Activated T-helper 1 cell treated with anti-CD3 and anti-CD28 coated beads, Interleukin-12 subunit alpha, Interleukin-12 subunit beta, Interleukin-2, Interleukin-4 antibody, amounts not matched to agents 30 ng/mL and 10 ng/mL and 1 ng/mL, durations not matched to agents 14 hours and 24 hours and 36 hours (primary cell): Measurements from ENCODE around the gene GALNT18. TPM values are rescaled to one million over a fixed set of nuclear protein-coding genes. Genes with fewer than 3 reads are reported as not detected.

ENCODE experiments used
- DNase-seq: peaks from one replicate; pipeline ENCODE4 v3.0.0; 2021; ENCODE audit warnings: low spot score
- H3K27ac Mint-ChIP-seq: one replicate; pipeline ENCODE4 v1.8.0; 2021; ENCODE audit warnings: mild to moderate bottlenecking, mixed read lengths
- H3K27me3 Mint-ChIP-seq: one replicate; pipeline ENCODE4 v1.8.0; 2022; ENCODE audit warnings: mild to moderate bottlenecking, moderate library complexity, mixed read lengths; ENCODE audit not compliant: insufficient read depth
- H3K36me3 Mint-ChIP-seq: one replicate; pipeline ENCODE4 v1.8.0; 2021; ENCODE audit warnings: low read depth, mixed read lengths
- H3K4me1 Mint-ChIP-seq: one replicate; pipeline ENCODE4 v1.8.0; 2021; ENCODE audit warnings: low read depth, mixed read lengths
- H3K4me3 Mint-ChIP-seq: one replicate; pipeline ENCODE4 v1.8.0; 2021; ENCODE audit warnings: mild to moderate bottlenecking, moderate library complexity, mixed read lengths
- H3K9me3 Mint-ChIP-seq: one replicate; pipeline ENCODE4 v1.8.0; 2021; ENCODE audit warnings: mixed read lengths
- intact Hi-C: fragments of 100-400 bp; cut with micrococcal nuclease; formaldehyde crosslinking; loops from one replicate; pipeline ENCODE4 v1.15.1; 2024
- total RNA-seq: library from RNA; stranded (reverse); gene quantifications from 2 replicates; pipeline ENCODE4 v1.2.3, GENCODE V29; 2022

GALNT18 gene
- total RNA-seq, 1 donor from 2014 or later: 5.3 TPM

DNA sequence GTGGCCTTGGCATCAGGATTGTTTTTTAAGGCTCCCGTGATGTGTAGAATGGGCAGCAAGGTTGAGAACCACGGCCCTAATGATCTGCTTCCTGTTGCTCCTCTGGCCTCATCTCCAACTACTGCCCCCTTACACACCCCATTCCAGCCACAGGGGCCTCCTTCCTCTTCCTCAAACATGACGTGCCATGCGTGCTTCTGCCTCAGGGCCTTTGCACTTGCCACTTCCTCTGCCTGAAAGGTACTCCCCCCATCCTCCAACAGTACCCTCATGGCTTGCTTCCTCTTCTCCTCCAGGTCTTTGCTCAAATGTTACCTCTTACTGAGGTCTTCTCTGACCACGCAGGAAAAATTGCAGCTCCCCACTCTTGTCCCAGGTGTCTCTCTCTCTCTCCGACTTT lies 174.8 kb downstream of the GALNT18 start:
- Mint-ChIP-seq H3K27ac (no peak overlapping the region), H3K36me3 (no peaks in the 10 kb centered on the region), H3K9me3 (no peaks in the 10 kb centered on the region), H3K4me1 (peaks cover 6% of the 10 kb centered on the region), H3K27me3 (no peaks in the 10 kb centered on the region), H3K4me3 (no peak overlapping the region)
- intact Hi-C loops: no loop called here
- DNase-seq: no peak

DNA sequence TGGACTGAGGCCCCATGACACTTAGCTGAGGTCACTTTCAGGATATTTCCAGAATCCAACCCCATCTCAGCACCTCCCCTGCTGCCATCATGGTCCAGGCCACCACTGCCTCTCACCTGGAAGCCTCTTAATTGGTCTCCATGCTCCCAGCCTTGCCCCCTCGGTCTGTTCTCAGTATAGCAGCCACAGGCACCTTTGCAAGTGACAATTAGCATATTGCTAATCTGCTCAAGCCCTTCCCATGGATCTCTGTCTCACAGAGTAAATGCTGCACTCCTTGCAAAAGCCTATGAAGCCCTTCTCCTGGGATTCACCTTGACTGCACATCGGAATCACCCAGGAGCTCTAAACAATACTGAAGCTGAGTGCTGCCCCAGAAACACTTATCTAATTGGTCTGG lies 175.2 kb downstream of the GALNT18 start:
- DNase-seq: no peak
- Mint-ChIP-seq H3K4me3 (no peak overlapping the region), H3K27ac (no peak overlapping the region), H3K9me3 (no peaks in the 10 kb centered on the region), H3K4me1 (peaks cover 2% of the 10 kb centered on the region), H3K27me3 (no peaks in the 10 kb centered on the region), H3K36me3 (no peaks in the 10 kb centered on the region)
- intact Hi-C loops: no loop called here

DNA sequence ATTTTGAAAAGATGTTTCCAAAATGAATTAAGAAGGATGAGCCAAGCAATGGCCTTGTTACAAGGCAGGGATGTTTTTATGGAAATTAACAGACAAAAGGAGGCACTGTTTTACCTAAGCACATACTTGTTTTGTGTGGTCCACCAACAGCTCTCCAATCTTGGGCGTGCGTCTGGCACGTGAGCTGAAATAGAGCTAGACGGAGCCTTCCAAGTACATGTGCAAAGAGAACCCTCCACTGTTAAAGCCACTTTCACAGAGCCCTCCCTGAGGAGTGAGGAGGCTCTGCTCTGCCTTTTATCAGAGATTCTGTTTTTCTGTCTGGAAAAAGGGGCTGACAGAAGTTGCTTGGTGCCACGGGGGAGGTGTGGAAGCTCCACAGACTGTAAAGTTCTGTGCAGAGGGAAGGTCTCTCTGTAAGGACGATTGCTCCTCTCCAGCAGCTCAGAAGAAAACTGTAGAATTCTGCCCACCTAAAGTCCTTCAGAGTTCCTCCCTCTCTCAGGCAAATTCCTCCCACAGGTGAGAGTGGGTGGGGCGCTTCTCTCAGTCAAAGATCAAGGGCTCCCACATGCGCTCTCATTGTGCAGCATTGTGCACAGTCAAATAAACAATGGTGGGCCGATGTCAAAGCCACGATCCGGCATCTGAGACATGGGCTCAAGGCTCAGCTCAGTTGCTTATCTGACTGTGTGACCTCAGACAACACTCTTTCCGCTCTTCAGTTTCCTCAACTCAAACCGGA lies 176.2 kb downstream of the GALNT18 start:
- Mint-ChIP-seq H3K27ac (no peak overlapping the region), H3K27me3 (no peaks in the 10 kb centered on the region), H3K36me3 (no peaks in the 10 kb centered on the region), H3K4me1 (no peaks in the 10 kb centered on the region), H3K4me3 (no peak overlapping the region), H3K9me3 (no peaks in the 10 kb centered on the region)
- intact Hi-C loops: no loop called here
- DNase-seq: no peak

DNA sequence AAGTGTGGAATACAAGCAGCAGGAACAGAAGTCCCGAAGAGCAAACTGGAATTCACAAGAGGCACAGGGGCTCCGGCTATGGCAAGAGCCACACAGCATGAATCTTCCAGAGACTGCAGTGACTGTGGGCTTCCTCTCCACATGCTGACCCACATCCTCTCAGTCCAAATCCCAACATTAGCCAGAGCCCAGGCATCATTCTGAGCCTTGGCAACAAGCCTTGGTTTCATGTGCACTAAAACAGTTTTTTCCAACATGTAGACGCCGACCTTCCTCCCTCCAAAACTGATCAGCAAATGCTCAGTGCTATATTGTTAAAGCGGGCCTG lies 177.0 kb downstream of the GALNT18 start:
- no peaks in the 10 kb centered on the region for H3K27me3 Mint-ChIP-seq
- intact Hi-C loops: no loop called here
- H3K27ac Mint-ChIP-seq: no peak overlapping the region
- no peak overlapping the region for H3K4me3 Mint-ChIP-seq
- H3K4me1 Mint-ChIP-seq: no peaks in the 10 kb centered on the region
- no peaks in the 10 kb centered on the region for H3K9me3 Mint-ChIP-seq
- no peak for DNase-seq
- H3K36me3 Mint-ChIP-seq: no peaks in the 10 kb centered on the region

DNA sequence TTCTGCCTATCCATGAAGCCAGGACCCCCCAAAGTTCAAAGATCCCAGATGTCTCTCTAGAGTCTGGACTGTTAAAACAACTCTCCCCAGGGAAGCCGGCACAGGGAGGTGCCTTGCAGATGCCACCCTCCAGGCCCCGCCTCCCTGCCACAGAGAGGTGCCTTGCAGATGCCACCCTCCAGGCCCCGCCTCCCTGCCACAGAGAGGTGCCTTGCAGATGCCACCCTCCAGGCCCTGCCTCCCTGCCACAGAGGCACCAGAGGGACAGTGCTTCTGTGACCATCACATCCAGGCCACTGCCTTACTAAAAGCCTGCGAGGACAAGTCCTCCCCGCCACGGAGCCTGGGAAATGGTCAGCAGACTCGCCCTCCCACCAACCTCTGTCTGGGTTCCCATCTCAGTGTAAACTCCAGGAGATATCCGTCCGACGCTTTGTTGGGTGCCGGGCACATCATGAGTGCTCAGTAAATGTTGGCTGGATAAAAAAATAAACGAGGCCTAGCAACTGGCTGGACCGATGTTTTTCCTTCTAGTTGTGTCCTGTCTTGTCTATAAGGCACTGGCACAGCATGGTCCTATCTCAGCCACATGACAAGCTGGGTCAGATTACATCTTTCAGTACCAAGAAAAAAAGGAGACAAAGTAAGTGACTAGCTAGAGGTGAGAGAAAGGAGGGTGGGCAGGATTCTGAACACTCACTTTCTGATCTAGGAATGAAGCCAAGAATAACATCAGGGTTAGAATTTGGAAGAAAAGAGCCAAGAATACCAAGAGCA lies 177.6 kb downstream of the GALNT18 start:
- Mint-ChIP-seq H3K27ac (no peak overlapping the region), H3K36me3 (no peaks in the 10 kb centered on the region), H3K27me3 (no peaks in the 10 kb centered on the region), H3K4me3 (no peak overlapping the region), H3K9me3 (no peaks in the 10 kb centered on the region), H3K4me1 (no peaks in the 10 kb centered on the region)
- DNase-seq: no peak
- intact Hi-C loops: no loop called here

DNA sequence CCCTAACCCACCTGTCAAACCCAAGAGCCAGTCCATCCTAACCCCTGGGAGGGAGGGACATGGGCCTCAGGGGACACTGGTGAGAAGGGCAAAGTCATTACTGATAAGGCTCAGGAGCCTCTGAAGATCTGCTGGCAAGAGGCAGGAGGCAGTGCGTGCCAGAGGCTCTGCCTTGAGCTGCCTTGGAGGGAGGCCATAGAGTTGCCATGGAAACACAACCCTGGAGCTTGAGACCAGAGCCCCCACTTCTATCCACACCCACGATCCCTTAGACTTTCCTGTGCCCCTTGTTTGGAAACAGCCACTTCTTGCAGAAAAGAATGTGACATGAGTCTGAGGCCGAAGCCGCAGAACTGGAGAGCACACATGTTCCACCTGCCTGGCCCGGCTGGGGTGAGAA lies 179.0 kb downstream of the GALNT18 start:
- intact Hi-C loops: no loop called here
- H3K36me3 Mint-ChIP-seq: no peaks in the 10 kb centered on the region
- no peak overlapping the region for H3K4me3 Mint-ChIP-seq
- no peaks in the 10 kb centered on the region for H3K4me1 Mint-ChIP-seq
- H3K9me3 Mint-ChIP-seq: no peaks in the 10 kb centered on the region
- H3K27me3 Mint-ChIP-seq: no peaks in the 10 kb centered on the region
- no peak for DNase-seq
- H3K27ac Mint-ChIP-seq: no peak overlapping the region

DNA sequence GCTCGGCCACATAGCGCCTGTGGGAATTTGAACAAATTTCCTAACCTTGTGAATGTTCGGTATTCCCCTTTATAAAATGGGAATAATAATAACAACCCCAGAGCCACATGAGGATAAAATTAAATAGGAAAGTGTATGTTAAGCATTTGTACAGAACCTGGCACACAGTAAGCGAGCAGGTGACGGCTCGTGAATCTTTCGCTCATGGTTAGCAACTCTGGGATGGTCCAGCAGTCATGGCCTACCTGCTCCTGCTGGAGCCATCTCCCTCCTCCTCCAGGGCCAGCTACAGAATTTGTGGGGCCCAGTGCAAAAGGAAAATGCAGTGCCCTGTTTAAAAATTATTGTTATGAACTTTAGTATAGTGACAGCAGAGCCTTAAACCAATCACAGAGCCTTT lies 180.3 kb downstream of the GALNT18 start:
- Mint-ChIP-seq H3K4me3 (no peak overlapping the region), H3K27ac (no peak overlapping the region), H3K27me3 (no peaks in the 10 kb centered on the region), H3K9me3 (no peaks in the 10 kb centered on the region), H3K36me3 (no peaks in the 10 kb centered on the region), H3K4me1 (no peaks in the 10 kb centered on the region)
- no peak for DNase-seq
- intact Hi-C loops: no loop called here

DNA sequence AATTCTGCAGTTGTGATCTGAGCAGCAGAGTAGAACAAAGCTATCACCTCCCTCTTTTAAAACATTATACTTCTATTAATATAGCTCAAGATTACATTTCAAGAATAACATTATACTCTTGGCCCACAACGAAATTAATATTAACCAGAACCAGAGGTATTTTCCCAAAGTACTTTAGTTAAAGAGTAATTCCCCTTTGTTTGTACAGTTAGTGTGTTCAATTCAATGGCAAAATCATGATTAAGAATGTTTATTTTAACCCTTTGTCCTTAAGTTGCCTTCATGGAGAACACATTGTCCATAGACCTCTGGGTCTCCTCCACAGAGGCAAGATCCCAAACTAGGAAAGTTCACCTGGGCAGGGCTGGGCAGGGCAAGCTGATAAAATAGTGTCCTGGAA lies 180.7 kb downstream of the GALNT18 start:
- no peaks in the 10 kb centered on the region for H3K36me3 Mint-ChIP-seq
- no peak overlapping the region for H3K27ac Mint-ChIP-seq
- intact Hi-C loops: no loop called here
- no peaks in the 10 kb centered on the region for H3K27me3 Mint-ChIP-seq
- no peak overlapping the region for H3K4me3 Mint-ChIP-seq
- no peak for DNase-seq
- no peaks in the 10 kb centered on the region for H3K4me1 Mint-ChIP-seq
- H3K9me3 Mint-ChIP-seq: no peaks in the 10 kb centered on the region

DNA sequence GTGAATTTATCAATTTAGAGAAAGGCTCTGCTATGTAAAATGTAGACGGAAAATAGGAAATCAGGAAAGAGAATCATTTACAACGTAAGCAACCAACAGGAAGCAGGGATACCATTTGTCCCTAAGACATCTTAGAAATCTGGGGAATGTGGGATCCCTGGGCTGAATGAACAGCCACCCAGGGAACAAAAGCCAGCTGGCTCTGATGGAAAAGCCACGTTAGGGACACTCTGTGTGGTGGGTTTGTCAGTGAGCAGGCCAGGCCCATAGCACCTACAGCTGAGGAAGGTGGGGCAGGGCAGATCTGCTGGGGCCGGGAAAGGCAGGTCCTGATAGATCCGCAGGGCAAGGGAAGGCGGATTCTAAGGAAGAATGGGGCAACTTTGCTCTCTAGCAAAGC lies 181.7 kb downstream of the GALNT18 start:
- Mint-ChIP-seq H3K9me3 (no peaks in the 10 kb centered on the region), H3K4me3 (no peak overlapping the region), H3K36me3 (no peaks in the 10 kb centered on the region), H3K27me3 (no peaks in the 10 kb centered on the region), H3K27ac (no peak overlapping the region), H3K4me1 (no peaks in the 10 kb centered on the region)
- intact Hi-C loops: no loop called here
- no peak for DNase-seq

DNA sequence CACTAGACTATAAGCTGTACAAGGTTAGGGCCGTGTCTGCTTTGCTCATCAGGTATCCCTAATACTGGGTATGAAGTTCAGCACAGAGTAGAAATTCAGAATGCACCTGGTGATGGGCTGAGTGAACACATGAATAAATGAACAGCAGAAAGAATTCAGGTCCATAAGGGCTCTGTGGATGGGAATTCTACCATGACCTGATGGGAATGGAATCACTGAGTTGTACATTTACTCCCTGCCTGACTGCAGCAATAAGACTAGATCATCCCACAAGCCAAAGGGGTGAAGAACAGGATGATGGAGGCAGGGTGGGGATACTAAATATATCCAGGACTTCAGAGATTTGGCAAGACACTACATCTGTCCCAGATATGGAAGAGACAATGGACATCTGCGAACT lies 182.2 kb downstream of the GALNT18 start:
- H3K9me3 Mint-ChIP-seq: no peaks in the 10 kb centered on the region
- no peaks in the 10 kb centered on the region for H3K27me3 Mint-ChIP-seq
- no peaks in the 10 kb centered on the region for H3K4me1 Mint-ChIP-seq
- no peak overlapping the region for H3K27ac Mint-ChIP-seq
- no peak overlapping the region for H3K4me3 Mint-ChIP-seq
- DNase-seq: no peak
- no peaks in the 10 kb centered on the region for H3K36me3 Mint-ChIP-seq
- intact Hi-C loops: no loop called here

DNA sequence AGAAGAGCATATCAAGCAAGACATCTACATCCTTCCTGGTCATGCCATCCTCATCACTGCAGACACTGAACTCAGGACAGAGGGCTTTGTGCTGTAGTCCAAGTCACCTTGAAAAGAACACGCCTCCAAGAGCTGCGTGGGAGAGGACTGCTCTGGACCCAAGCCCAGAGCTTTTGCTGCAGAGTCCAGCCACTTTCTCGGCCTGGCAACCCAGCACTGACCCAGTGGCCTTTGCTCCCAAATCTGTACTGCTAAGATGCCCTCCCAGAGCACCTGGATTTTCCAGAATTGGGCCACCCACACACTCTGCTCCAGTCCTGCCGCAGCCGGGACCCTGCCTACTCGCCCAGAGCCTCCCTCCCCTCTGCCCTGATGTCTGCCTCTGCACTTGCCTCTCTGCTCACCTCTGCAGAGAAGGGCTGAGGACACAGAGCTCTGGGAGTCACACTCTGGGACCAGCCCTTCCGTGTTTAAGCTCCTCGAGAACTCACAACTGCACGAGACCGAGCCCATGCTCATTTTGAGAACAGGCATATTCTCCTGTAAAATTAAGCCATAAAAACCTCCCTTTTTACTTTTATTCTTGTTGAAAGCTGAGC lies 185.0 kb downstream of the GALNT18 start:
- no peak for DNase-seq
- intact Hi-C loops: no loop called here
- no peaks in the 10 kb centered on the region for H3K4me1 Mint-ChIP-seq

DNA sequence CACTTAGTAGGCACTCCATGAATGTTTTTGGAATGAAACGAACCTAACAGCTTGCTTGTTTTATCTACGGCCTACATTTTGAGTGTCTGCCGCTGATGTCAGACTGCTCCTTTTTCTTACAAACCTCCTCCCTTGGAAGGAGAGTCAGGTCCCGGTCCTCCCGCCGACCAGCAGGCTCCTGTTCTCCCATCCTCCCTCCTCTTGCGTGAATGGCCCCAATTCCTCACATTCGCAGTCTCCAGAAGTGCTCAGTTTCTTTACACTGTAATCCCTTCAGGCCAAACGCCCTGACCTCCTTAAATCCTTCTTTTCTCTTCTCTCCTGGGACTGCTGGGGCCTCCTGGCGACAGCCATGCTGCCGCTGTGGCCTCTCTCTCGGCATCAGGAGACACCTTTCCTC lies 186.2 kb downstream of the GALNT18 start:
- intact Hi-C loops: no loop called here
- no peak overlapping the region for H3K4me3 Mint-ChIP-seq
- no peaks in the 10 kb centered on the region for H3K9me3 Mint-ChIP-seq
- H3K36me3 Mint-ChIP-seq: no peaks in the 10 kb centered on the region
- peaks cover 1% of the 10 kb centered on the region for H3K27me3 Mint-ChIP-seq
- H3K27ac Mint-ChIP-seq: no peak overlapping the region
- no peak for DNase-seq
- H3K4me1 Mint-ChIP-seq: no peaks in the 10 kb centered on the region

More for the DNA sequence above, 185.0 kb downstream of the GALNT18 start:
- Mint-ChIP-seq H3K36me3 (no peaks in the 10 kb centered on the region), H3K9me3 (no peaks in the 10 kb centered on the region), H3K27ac (no peak overlapping the region), H3K4me3 (no peak overlapping the region), H3K27me3 (no peaks in the 10 kb centered on the region)

DNA sequence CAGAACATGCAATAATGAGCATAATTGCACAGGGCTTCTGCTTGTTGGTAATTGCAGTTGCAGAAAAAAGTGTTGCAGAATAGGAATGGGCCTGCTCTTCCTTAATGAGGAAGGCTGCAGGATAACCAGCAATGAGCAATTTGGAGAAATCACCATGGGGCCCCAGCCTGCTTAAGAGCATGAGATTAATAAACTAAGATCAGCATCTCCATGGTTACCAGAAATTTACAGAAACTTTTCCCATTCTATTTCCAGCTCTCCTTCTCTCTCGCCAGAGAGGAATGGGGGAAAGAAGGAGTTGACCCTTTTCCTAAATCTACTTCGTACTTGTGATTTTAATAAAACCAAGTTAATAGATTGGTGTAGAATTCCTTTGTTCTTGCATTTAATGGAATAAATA lies 187.8 kb downstream of the GALNT18 start:
- H3K36me3 Mint-ChIP-seq: no peaks in the 10 kb centered on the region
- no peaks in the 10 kb centered on the region for H3K4me1 Mint-ChIP-seq
- no peaks in the 10 kb centered on the region for H3K9me3 Mint-ChIP-seq
- intact Hi-C loops: no loop called here
- H3K27ac Mint-ChIP-seq: no peak overlapping the region
- H3K27me3 Mint-ChIP-seq: peaks cover 3% of the 10 kb centered on the region
- DNase-seq: no peak
- no peak overlapping the region for H3K4me3 Mint-ChIP-seq
